GM23338 (cell line): ENCODE measurements around the gene GPC5.

Experiments used
- EZH2 ChIP-seq: fragments of 200-600 bp; sonication (generic); IDR thresholded peaks from one replicate; pipeline ENCODE4 v1.8.0; 2017; ENCODE audit warnings: antibody characterized with exemption, mild to moderate bottlenecking, low read depth; ENCODE audit not compliant: unreplicated experiment
- EZH2phosphoT487 ChIP-seq: fragments of 200-600 bp; sonication (generic); IDR thresholded peaks from one replicate; pipeline ENCODE4 v1.8.1; 2018; ENCODE audit warnings: antibody characterized with exemption; ENCODE audit not compliant: unreplicated experiment
- JUNB ChIP-seq: IDR thresholded peaks from one replicate; pipeline ENCODE4 v1.6.1; 2016; ENCODE audit warnings: antibody characterized with exemption; ENCODE audit not compliant: unreplicated experiment
- NANOG ChIP-seq: IDR thresholded peaks from 2 replicates; pipeline ENCODE4 v1.6.1; 2016; ENCODE audit warnings: antibody characterized with exemption, borderline replicate concordance
- POLR2AphosphoS5 ChIP-seq: IDR thresholded peaks from 2 replicates; pipeline ENCODE4 v1.6.1; 2016; ENCODE audit warnings: antibody characterized with exemption, low read depth
- REST ChIP-seq: IDR thresholded peaks from one replicate; pipeline ENCODE4 v1.6.1; 2018; ENCODE audit warnings: antibody characterized with exemption; ENCODE audit not compliant: unreplicated experiment
- STAT1 ChIP-seq: IDR thresholded peaks from one replicate; pipeline ENCODE4 v1.6.1; 2016; ENCODE audit warnings: antibody characterized with exemption; ENCODE audit not compliant: unreplicated experiment
- TF ChIP-seq, protein P1 (sequence below), 2 experiments: fragments of 200-600 bp in 1 of 2; sonication (generic) in 1 of 2; conservative IDR thresholded peaks; 2 replicates each; pipeline versions ENCODE4 v1.5.1 to v1.6.1; 2016 to 2017; ENCODE audit warnings: antibody characterized with exemption in 2 of 2, low read depth in 2 of 2, mild to moderate bottlenecking in 2 of 2, moderate library complexity in 1 of 2
- TF ChIP-seq, protein P2 (sequence below): IDR thresholded peaks from 2 replicates; pipeline ENCODE4 v1.6.1; 2016; ENCODE audit warnings: antibody characterized with exemption

DNA sequence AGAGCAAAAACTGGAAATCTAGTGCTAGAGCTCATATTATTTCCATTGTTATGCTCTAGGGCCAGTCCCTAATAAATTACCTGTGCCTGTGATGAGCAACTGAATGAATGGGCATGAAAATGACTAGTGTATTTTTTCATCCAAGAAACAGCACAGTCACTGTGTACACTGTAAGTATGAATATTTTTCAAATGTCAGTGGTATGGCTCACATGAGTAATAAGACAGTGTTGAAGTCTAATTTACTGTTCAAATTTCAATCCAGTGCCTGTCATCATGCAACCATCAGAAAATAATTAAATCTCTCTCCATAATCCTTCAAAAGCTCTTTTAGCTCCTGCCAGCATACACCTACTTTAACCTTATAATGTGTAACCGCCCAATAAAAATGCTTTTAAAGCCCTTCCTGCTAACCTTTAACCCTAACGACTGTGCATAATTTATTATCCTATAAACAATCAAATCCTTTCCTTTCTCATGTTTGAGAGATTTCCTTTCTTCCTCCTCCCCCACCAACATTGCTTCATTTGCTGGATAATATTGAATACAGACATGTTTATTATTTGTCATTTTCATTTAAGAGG, 378.3 kb downstream of the GPC5 start:
- TF ChIP-seq, protein P1, sequence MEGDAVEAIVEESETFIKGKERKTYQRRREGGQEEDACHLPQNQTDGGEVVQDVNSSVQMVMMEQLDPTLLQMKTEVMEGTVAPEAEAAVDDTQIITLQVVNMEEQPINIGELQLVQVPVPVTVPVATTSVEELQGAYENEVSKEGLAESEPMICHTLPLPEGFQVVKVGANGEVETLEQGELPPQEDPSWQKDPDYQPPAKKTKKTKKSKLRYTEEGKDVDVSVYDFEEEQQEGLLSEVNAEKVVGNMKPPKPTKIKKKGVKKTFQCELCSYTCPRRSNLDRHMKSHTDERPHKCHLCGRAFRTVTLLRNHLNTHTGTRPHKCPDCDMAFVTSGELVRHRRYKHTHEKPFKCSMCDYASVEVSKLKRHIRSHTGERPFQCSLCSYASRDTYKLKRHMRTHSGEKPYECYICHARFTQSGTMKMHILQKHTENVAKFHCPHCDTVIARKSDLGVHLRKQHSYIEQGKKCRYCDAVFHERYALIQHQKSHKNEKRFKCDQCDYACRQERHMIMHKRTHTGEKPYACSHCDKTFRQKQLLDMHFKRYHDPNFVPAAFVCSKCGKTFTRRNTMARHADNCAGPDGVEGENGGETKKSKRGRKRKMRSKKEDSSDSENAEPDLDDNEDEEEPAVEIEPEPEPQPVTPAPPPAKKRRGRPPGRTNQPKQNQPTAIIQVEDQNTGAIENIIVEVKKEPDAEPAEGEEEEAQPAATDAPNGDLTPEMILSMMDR (conservative IDR thresholded peaks at IDR 0.05; ENCODE audit: low read depth in 2 of 2) = no peak
- TF ChIP-seq EZH2phosphoT487 (no peak), POLR2AphosphoS5 (no peak), EZH2 (no peak), JUNB (no peak), REST (no peak), STAT1 (no peak), NANOG (no peak)
- TF ChIP-seq, protein P2, sequence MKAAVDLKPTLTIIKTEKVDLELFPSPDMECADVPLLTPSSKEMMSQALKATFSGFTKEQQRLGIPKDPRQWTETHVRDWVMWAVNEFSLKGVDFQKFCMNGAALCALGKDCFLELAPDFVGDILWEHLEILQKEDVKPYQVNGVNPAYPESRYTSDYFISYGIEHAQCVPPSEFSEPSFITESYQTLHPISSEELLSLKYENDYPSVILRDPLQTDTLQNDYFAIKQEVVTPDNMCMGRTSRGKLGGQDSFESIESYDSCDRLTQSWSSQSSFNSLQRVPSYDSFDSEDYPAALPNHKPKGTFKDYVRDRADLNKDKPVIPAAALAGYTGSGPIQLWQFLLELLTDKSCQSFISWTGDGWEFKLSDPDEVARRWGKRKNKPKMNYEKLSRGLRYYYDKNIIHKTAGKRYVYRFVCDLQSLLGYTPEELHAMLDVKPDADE = no peak
